K562 (cell line): ENCODE measurements around the gene HK1. TPM values are rescaled to one million over a fixed set of nuclear protein-coding genes. Genes with fewer than 3 reads are reported as not detected.
A peak's percentile ranks its signal among the peaks of the same experiment; 100 is the strongest.

Experiments used
- ATAC-seq: fragments of 200-7000 bp; cut with Tn5 transposase; 3 replicates; pipeline ENCODE4 v1.9.1; 2020; ENCODE audit warnings: moderate library complexity
- BruUV-seq: library from RNA; stranded (reverse); fragments of 400-500 nt; replicated peaks from 2 replicates; lab custom pipeline; 2021; lab: Mats Ljungman, UMichigan
- CTCF ChIA-PET: fragments of 300-600 bp; formaldehyde crosslinking; extraction: SDS; loops from one replicate; lab custom pipeline; 2021; ENCODE audit warnings: low intra/inter-chr PET ratio; lab: Yijun Ruan, JAX
- POLR2A ChIA-PET: fragments of 300-600, 350-650 bp; sonication (Branson Sonifier 250); formaldehyde crosslinking; extraction: SDS; loops from one replicate; lab custom pipeline; 2021; ENCODE audit warnings: antibody characterized with exemption, inconsistent platforms; lab: Yijun Ruan, JAX
- DNase-seq, 4 experiments: peaks; one replicate each; pipeline versions ENCODE4 v3.0.0 to v3.0.0-alpha.2; 2011 to 2018; ENCODE audit warnings: low spot score in 3 of 4, mixed read lengths in 3 of 4; ENCODE audit errors: extremely low read depth in 1 of 4
- FAIRE-seq: peaks from 2 replicates; lab custom pipeline; 2011; peaks lifted over from hg19 to GRCh38; lab: Jason Lieb, UNC
- H2AFZ ChIP-seq: 2 replicates; pipeline ENCODE4 v1.6.0; 2011; ENCODE audit warnings: low read depth, low read length, control low read depth, inconsistent platforms
- H3K27ac ChIP-seq: fragments of 200-600 bp; 3 replicates; pipeline ENCODE4 v1.8.0; 2011; ENCODE audit warnings: low read depth, mild to moderate bottlenecking, control low read depth, inconsistent platforms, low read length, moderate library complexity, mixed read lengths; ENCODE audit errors: extremely low read depth
- H3K27me3 ChIP-seq, 2 experiments: fragments of 300-600 bp in 1 of 2; 2 replicates in 1 of 2; 3 replicates in 1 of 2; pipeline versions ENCODE4 v1.6.0 to v1.8.0; 2011; ENCODE audit warnings: inconsistent platforms in 2 of 2, low read length in 2 of 2, mild to moderate bottlenecking in 1 of 2, mixed read lengths in 1 of 2, moderate library complexity in 1 of 2; ENCODE audit not compliant: control insufficient read depth in 2 of 2, insufficient read depth in 2 of 2
- H3K36me3 ChIP-seq: fragments of 300-600 bp; 3 replicates; pipeline ENCODE4 v1.8.0; 2011; ENCODE audit warnings: mild to moderate bottlenecking, low read length, inconsistent platforms; ENCODE audit not compliant: control insufficient read depth, insufficient read depth
- H3K4me1 ChIP-seq, 2 experiments: fragments of 200-600 bp in 1 of 2; replicated peaks in 1 of 2; 2 replicates in 1 of 2; 3 replicates in 1 of 2; pipeline versions ENCODE4 v1.5.1 to v1.8.0; 2011; ENCODE audit warnings: inconsistent platforms in 2 of 2, low read length in 2 of 2, mild to moderate bottlenecking in 1 of 2, mixed read lengths in 1 of 2, moderate library complexity in 1 of 2; ENCODE audit not compliant: control insufficient read depth in 2 of 2, insufficient read depth in 2 of 2
- H3K4me2 ChIP-seq: 2 replicates; pipeline ENCODE4 v1.6.1; 2011; ENCODE audit warnings: low read length, control low read depth, inconsistent platforms, mixed read lengths; ENCODE audit not compliant: insufficient read depth
- H3K4me3 ChIP-seq: fragments of 200-600 bp; sonication (generic), shearing (Covaris generic); 2 replicates; pipeline ENCODE4 v1.5.1; 2016; ENCODE audit warnings: control low read depth, inconsistent platforms
- H3K79me2 ChIP-seq: fragments of 200-600 bp; 3 replicates; pipeline ENCODE4 v1.8.0; 2011; ENCODE audit warnings: low read length, inconsistent platforms; ENCODE audit not compliant: control insufficient read depth, insufficient read depth
- H3K9ac ChIP-seq, 2 experiments: 2 replicates each; pipeline versions ENCODE4 v1.6.0 to v1.6.1; 2011; ENCODE audit warnings: low read depth in 2 of 2, low read length in 2 of 2, control low read depth in 1 of 2, inconsistent platforms in 1 of 2, mild to moderate bottlenecking in 1 of 2, mixed read lengths in 1 of 2; ENCODE audit not compliant: insufficient read depth in 1 of 2
- H3K9me1 ChIP-seq: one replicate; pipeline ENCODE4 v1.6.0; 2011; ENCODE audit warnings: inconsistent platforms, mild to moderate bottlenecking, low read length, moderate library complexity; ENCODE audit not compliant: control insufficient read depth, insufficient read depth
- H3K9me3 ChIP-seq: replicated peaks from 2 replicates; pipeline ENCODE4 v1.5.1; 2011; ENCODE audit warnings: low read depth, low read length, inconsistent platforms; ENCODE audit not compliant: control insufficient read depth, insufficient read depth
- H4K20me1 ChIP-seq: replicated peaks from 2 replicates; pipeline ENCODE4 v1.6.1; 2011; ENCODE audit warnings: low read length, inconsistent platforms, mixed read lengths; ENCODE audit not compliant: control insufficient read depth, insufficient read depth
- CEBPB ChIP-seq: fragments of 450-650 bp; IDR thresholded peaks from 2 replicates; pipeline ENCODE4 v1.6.1; 2016; ENCODE audit warnings: missing genetic modification characterization, missing compliant biosample characterization
- GTF2E2 ChIP-seq: fragments of 200-800 bp; sonication (Bioruptor generic); IDR thresholded peaks from 2 replicates; pipeline ENCODE4 v1.6.1; 2016; ENCODE audit warnings: missing genetic modification characterization, missing compliant biosample characterization
- MTA1 ChIP-seq: fragments of 450-650 bp; IDR thresholded peaks from 2 replicates; pipeline ENCODE4 v1.6.1; 2017; ENCODE audit warnings: borderline replicate concordance
- MTA2 ChIP-seq: fragments of 450-650 bp; IDR thresholded peaks from 2 replicates; pipeline ENCODE4 v1.6.1; 2016; ENCODE audit warnings: low read depth
- NBN ChIP-seq: fragments of 450-650 bp; IDR thresholded peaks from 2 replicates; pipeline ENCODE4 v1.6.1; 2016; ENCODE audit warnings: low read depth, mild to moderate bottlenecking
- RBM25 ChIP-seq: fragments of 200-400 bp; formaldehyde crosslinking; IDR thresholded peaks from 2 replicates; pipeline ENCODE4 v1.6.1; 2018; ENCODE audit warnings: low read length, low read depth, moderate library complexity; ENCODE audit not compliant: severe bottlenecking
- SMARCE1 ChIP-seq: fragments of 450-650 bp; IDR thresholded peaks from 2 replicates; pipeline ENCODE4 v1.7.1; 2016; ENCODE audit warnings: mild to moderate bottlenecking
- U2AF1 ChIP-seq: fragments of 200-400 bp; formaldehyde crosslinking; optimal IDR thresholded peaks from 2 replicates; pipeline ENCODE3; 2017; ENCODE audit warnings: mild to moderate bottlenecking, low read depth, low read length, moderate library complexity
- ZNF274 ChIP-seq: IDR thresholded peaks from 2 replicates; pipeline ENCODE4 v1.6.1; 2011; ENCODE audit warnings: low read depth, mild to moderate bottlenecking, low read length, moderate library complexity, borderline replicate concordance
- WGBS: fragments of 100-300 bp; shearing (Covaris generic); methylation state at CpG from one replicate; pipeline ENCODE4 v1.1.6; 2016; ENCODE audit warnings: low coverage, mixed read lengths; ENCODE audit not compliant: insufficient coverage; ENCODE audit errors: missing lambda C conversion rate; 5-methylcytosine and 5-hydroxymethylcytosine counted together
- in situ Hi-C: fragments of 300-500 bp; cut with MboI; formaldehyde crosslinking; loops from 4 replicates; pipeline ENCODE4 v1.15.0; 2018; ENCODE audit warnings: inconsistent platforms, mixed read lengths
- intact Hi-C: fragments of 100-400 bp; cut with micrococcal nuclease; formaldehyde crosslinking; loops from 2 replicates; pipeline ENCODE4 v1.14.2; 2022
- polyA plus RNA-seq, 8 experiments: library from polyadenylated mRNA; depleted of rRNA in 4 of 8; stranded (reverse) in 5 of 8; unstranded in 3 of 8; fragments of >200 nt; fragmentation: Nextera tagmentation in 2 of 8; fragmentation: Illumina TruSeq in 1 of 8; extraction: Ambion mirVana in 2 of 8; extraction: Trizol in 1 of 8; gene quantifications; 2 replicates each; pipeline versions ENCODE4 v1.2.1 to v1.2.3, GENCODE V29; 2011 to 2014; ENCODE audit warnings: inconsistent platforms in 1 of 8, missing spikeins in 1 of 8
- total RNA-seq, 7 experiments: library from RNA; depleted of rRNA in 6 of 7; stranded (reverse); fragments of >200 nt in 6 of 7; fragmentation: Illumina TruSeq in 2 of 7; extraction: Trizol in 2 of 7; gene quantifications; 2 replicates each; pipeline versions ENCODE4 v1.2.1 to v1.2.3, GENCODE V29; 2011 to 2021; ENCODE audit warnings: low replicate concordance in 1 of 7

Gene HK1
- total and polyA plus RNA-seq, 9 of the 15 experiments (the other 6 are each of a cell fraction or from before 2014, with no cell fraction given) = 29.2 to 444 (median 193) TPM

DNA sequence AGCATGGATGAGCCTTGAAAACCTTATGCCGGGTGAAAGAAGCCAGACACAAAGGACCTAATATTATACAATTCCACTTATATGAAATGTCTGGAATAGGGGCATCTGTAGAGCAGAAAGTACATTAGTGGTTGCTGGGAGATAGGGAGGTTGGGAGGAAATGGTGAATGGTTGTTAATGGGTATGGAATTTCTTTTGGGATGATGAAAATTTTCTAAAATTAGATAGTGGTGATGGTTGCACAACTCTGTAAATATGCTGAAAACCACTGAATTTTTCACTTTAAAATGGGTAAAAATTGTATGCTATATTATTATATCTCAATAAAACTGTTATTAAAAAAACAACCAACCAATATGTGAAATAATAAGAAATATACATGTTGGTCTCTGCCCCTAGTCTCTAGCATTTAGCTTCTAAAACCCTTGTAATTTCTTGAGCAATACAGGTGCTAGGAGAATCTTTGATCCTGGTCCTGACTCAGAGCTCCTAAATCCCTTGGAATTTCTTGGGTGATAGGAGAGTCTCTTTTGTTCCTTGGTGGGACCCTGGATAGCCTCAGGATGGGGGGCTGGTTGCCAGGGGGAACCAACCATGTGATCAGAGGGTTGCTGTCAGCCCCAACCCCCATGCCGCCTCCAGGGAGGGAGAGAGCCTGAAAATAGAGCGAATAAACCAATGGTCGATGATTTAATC is 74.4 kb downstream of the HK1 start:
- H3K27ac ChIP-seq = no peak overlapping the region
- intact Hi-C loops = no loop called here
- H3K4me2 ChIP-seq = no peak overlapping the region
- CTCF ChIA-PET = no interaction called here
- H3K9ac ChIP-seq = no peak overlapping the region
- ATAC-seq = no peak
- H2AFZ ChIP-seq = no peak overlapping the region
- H3K4me3 ChIP-seq = no peak overlapping the region
- no TSS peak for BruUV-seq
- H3K9me1 ChIP-seq = no peaks in the 10 kb centered on the region
- TF ChIP-seq CEBPB (peak; percentile 30; the same call in 1 of the 2 replicates), MTA1 (no peak)
- TF ChIP-seq, all 486 proteins: peak for 1
- in situ Hi-C loops = no loop called here
- H3K36me3 ChIP-seq = peaks cover 87% of the 10 kb centered on the region
- no peak for FAIRE-seq
- no peak for DNase-seq
- no peaks in the 10 kb centered on the region for H3K27me3 ChIP-seq
- POLR2A ChIA-PET = interaction anchor here (0.9 to 2.3 kb wide), 2 partner anchors 13 to 17 kb away, joined by 4 to 10 read pairs; no protein-coding TSS in a partner anchor
- no peaks in the 10 kb centered on the region; the same call in 1 of the 2 replicates for H4K20me1 ChIP-seq
- no peaks in the 10 kb centered on the region for H3K9me3 ChIP-seq
- 98% methylated on average over 4 of the region's 4 CpGs for WGBS
- H3K4me1 ChIP-seq = no peaks in the 10 kb centered on the region
- H3K79me2 ChIP-seq = peaks cover 86% of the 10 kb centered on the region

GRCh38 chr10:69353977-69354635 is 75.8 kb downstream of the HK1 start:
- Histone ChIP-seq H3K27ac (no peak overlapping the region), H3K9me3 (no peaks in the 10 kb centered on the region), H3K27me3 (no peaks in the 10 kb centered on the region), H3K79me2 (peaks cover 88% of the 10 kb centered on the region), H3K4me1 (no peaks in the 10 kb centered on the region), H2AFZ (no peak overlapping the region), H3K9ac (no peak overlapping the region), H3K9me1 (no peaks in the 10 kb centered on the region), H3K4me2 (no peak overlapping the region), H4K20me1 (no peaks in the 10 kb centered on the region; the same call in 1 of the 2 replicates), H3K36me3 (peaks cover 86% of the 10 kb centered on the region), H3K4me3 (no peak overlapping the region)
- POLR2A ChIA-PET = interaction anchor here (0.8 to 2.3 kb wide), 2 partner anchors 18 to 21 kb away, joined by 4 to 10 read pairs; no protein-coding TSS in a partner anchor
- no peak for FAIRE-seq
- 89% methylated on average over 8 of the region's 8 CpGs for WGBS
- intact Hi-C loops = no loop called here
- no peak for TF ChIP-seq GTF2E2
- no peak for TF ChIP-seq MTA1
- TF ChIP-seq NBN = no peak
- no peak for TF ChIP-seq RBM25
- no peak for TF ChIP-seq SMARCE1
- no peak for TF ChIP-seq ZNF274
- TF ChIP-seq U2AF1 = no peak
- TF ChIP-seq CEBPB = no peak
- no peak for TF ChIP-seq MTA2
- no TSS peak for BruUV-seq
- no peak for ATAC-seq
- no peak for DNase-seq
- in situ Hi-C loops = no loop called here
- CTCF ChIA-PET = no interaction called here
